HepG2 (cell line): ENCODE measurements around the gene CHMP1A. TPM values are rescaled to one million over a fixed set of nuclear protein-coding genes. Genes with fewer than 3 reads are reported as not detected.

Source experiments
- ELF1 ChIP-seq: sonication (generic); formaldehyde crosslinking; IDR thresholded peaks from 2 replicates; pipeline ENCODE4 v1.4.0; 2020; ENCODE audit warnings: missing genetic modification reagents
- FOXM1 ChIP-seq: sonication (generic); formaldehyde crosslinking; IDR thresholded peaks from 2 replicates; pipeline ENCODE4 v1.5.0; 2020; ENCODE audit warnings: missing genetic modification reagents
- HMG20B ChIP-seq: conservative IDR thresholded peaks from 2 replicates; pipeline ENCODE4 v1.6.1; 2016; ENCODE audit warnings: missing genetic modification reagents, missing compliant biosample characterization
- HOXA3 ChIP-seq: sonication (generic); formaldehyde crosslinking; IDR thresholded peaks from 2 replicates; pipeline ENCODE4 v1.5.0; 2020; ENCODE audit warnings: missing genetic modification reagents
- MEIS2 ChIP-seq: sonication (generic); formaldehyde crosslinking; IDR thresholded peaks from 2 replicates; pipeline ENCODE4 v1.9.0; 2021; ENCODE audit warnings: mild to moderate bottlenecking, missing genetic modification reagents
- RAD51 ChIP-seq: fragments of 450-650 bp; IDR thresholded peaks from 2 replicates; pipeline ENCODE4 v1.6.1; 2016; ENCODE audit warnings: borderline replicate concordance
- TAF1 ChIP-seq: sonication (generic); formaldehyde crosslinking; IDR thresholded peaks from 2 replicates; pipeline ENCODE4 v1.4.0; 2020; ENCODE audit warnings: missing genetic modification reagents
- TCF12 ChIP-seq, 2 experiments: fragments of 450-650 bp in 1 of 2; sonication (generic) in 1 of 2; formaldehyde crosslinking in 1 of 2; IDR thresholded peaks; 2 replicates each; pipeline versions ENCODE4 v1.6.1 to v1.8.0; 2017 to 2022; ENCODE audit warnings: antibody characterized with exemption in 1 of 2, mild to moderate bottlenecking in 1 of 2, missing genetic modification reagents in 1 of 2, moderate library complexity in 1 of 2
- THYN1 ChIP-seq: sonication (generic); formaldehyde crosslinking; IDR thresholded peaks from 2 replicates; pipeline ENCODE4 v1.8.1; 2023; ENCODE audit warnings: low read depth, mild to moderate bottlenecking, moderate library complexity, missing genetic modification reagents, borderline replicate concordance
- XBP1 ChIP-seq: sonication (generic); formaldehyde crosslinking; IDR thresholded peaks from 2 replicates; pipeline ENCODE4 v1.5.0; 2020; ENCODE audit warnings: missing genetic modification reagents
- ZNF20 ChIP-seq: sonication (generic); formaldehyde crosslinking; IDR thresholded peaks from 2 replicates; pipeline ENCODE4 v1.4.0; 2020; ENCODE audit warnings: mild to moderate bottlenecking, moderate library complexity, missing genetic modification reagents
- ZNF543 ChIP-seq: sonication (generic); formaldehyde crosslinking; IDR thresholded peaks from 2 replicates; pipeline ENCODE4 v1.4.0; 2020; ENCODE audit warnings: mild to moderate bottlenecking, missing genetic modification reagents
- ZNF547 ChIP-seq: sonication (generic); formaldehyde crosslinking; IDR thresholded peaks from 2 replicates; pipeline ENCODE4 v1.5.1; 2020; ENCODE audit warnings: mild to moderate bottlenecking, missing genetic modification reagents
- ZNF772 ChIP-seq: sonication (generic); formaldehyde crosslinking; IDR thresholded peaks from 2 replicates; pipeline ENCODE4 v1.5.0; 2020; ENCODE audit warnings: mild to moderate bottlenecking, missing genetic modification reagents
- ZNF839 ChIP-seq: sonication (generic); formaldehyde crosslinking; IDR thresholded peaks from 2 replicates; pipeline ENCODE4 v1.4.0; 2020; ENCODE audit warnings: missing genetic modification reagents, mild to moderate bottlenecking, borderline replicate concordance
- polyA plus RNA-seq, 8 experiments: library from polyadenylated mRNA; depleted of rRNA in 3 of 8; stranded (reverse) in 7 of 8; unstranded in 1 of 8; fragments of >200 nt; fragmentation: Illumina TruSeq in 4 of 8; extraction: Trizol in 4 of 8; gene quantifications; 2 replicates each; pipeline versions ENCODE4 v1.2.1 to v1.2.3, GENCODE V29; 2011 to 2016; ENCODE audit warnings: low read depth in 4 of 8, missing spikeins in 1 of 8, mixed read lengths in 1 of 8; ENCODE audit not compliant: insufficient read depth in 1 of 8
- total RNA-seq, 5 experiments: library from RNA; depleted of rRNA; stranded (reverse); fragments of >200 nt; fragmentation: Illumina TruSeq; extraction: Trizol; gene quantifications; 2 replicates each; pipeline ENCODE4 v1.2.3, GENCODE V29; 2016; ENCODE audit warnings: low read depth in 1 of 5
- TF ChIP-seq, protein P1 (sequence below): sonication (generic); formaldehyde crosslinking; IDR thresholded peaks from 2 replicates; pipeline ENCODE4 v1.9.0; 2021; ENCODE audit warnings: missing genetic modification reagents, borderline replicate concordance
- TF ChIP-seq, protein P2 (sequence below): sonication (generic); formaldehyde crosslinking; IDR thresholded peaks from 2 replicates; pipeline ENCODE4 v1.4.0; 2020; ENCODE audit warnings: missing genetic modification reagents
- TF ChIP-seq, protein P3 (sequence below): fragments of 450-650 bp; IDR thresholded peaks from 2 replicates; pipeline ENCODE4 v1.6.1; 2016
- TF ChIP-seq, protein P4 (sequence below): sonication (generic); formaldehyde crosslinking; IDR thresholded peaks from 2 replicates; pipeline ENCODE4; 2020; ENCODE audit warnings: missing genetic modification reagents, mild to moderate bottlenecking, borderline replicate concordance

Gene CHMP1A
- total and polyA plus RNA-seq, 2 of the 13 experiments (the other 11 are each of a cell fraction or from before 2014, with no cell fraction given): 69.4 to 73.3 TPM

DNA sequence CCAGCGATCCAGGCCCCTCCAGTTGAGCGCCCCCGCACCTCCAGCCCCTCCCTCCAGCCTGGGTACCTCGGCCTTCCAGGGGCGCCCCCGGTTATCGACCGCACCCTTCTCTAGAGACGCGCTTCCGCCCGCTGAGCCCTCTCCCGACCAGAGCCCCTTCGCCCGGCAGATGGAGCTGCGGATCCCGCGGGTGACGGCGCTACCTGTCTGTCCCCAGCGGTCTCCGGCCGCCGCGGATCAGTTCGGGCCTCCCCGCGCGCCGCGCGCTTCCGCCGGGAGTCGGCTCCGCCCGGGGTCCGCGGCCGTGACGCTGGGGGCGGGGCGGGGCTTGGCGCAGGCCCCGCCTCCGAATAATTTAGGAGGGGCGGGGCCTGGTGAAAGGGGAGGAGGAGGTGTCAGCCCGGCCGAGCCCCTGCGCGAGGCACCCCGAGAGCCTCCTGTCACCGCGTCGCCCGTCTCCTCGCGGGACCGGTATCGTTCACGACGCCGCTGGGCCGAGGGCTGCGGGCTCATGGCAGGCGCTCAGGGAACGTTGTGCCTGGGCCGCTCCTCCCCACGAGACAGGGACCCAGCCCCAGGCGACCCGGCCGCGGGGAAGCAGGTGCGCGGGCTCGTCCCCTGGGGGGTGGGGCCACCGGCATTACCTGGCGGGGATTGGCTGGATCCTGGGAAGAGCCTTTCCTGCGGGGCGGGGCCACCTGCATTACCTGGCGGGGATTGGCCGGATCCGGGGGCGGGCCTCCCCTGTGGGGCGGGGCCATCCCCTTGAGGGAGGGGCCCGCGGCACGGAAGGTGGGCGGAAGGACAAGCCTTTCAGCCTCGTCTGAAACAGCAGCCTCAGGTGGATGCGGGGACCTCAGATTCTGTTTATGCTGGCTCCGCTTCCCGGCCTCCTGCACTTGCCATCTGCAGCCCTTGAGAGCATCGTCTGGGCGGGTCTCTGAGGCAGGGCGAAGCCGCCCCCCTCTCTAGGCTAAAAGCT is 44.2 kb upstream of the CHMP1A start, which contains the start of gene SPATA2L (continued):
- TF ChIP-seq, protein P1, sequence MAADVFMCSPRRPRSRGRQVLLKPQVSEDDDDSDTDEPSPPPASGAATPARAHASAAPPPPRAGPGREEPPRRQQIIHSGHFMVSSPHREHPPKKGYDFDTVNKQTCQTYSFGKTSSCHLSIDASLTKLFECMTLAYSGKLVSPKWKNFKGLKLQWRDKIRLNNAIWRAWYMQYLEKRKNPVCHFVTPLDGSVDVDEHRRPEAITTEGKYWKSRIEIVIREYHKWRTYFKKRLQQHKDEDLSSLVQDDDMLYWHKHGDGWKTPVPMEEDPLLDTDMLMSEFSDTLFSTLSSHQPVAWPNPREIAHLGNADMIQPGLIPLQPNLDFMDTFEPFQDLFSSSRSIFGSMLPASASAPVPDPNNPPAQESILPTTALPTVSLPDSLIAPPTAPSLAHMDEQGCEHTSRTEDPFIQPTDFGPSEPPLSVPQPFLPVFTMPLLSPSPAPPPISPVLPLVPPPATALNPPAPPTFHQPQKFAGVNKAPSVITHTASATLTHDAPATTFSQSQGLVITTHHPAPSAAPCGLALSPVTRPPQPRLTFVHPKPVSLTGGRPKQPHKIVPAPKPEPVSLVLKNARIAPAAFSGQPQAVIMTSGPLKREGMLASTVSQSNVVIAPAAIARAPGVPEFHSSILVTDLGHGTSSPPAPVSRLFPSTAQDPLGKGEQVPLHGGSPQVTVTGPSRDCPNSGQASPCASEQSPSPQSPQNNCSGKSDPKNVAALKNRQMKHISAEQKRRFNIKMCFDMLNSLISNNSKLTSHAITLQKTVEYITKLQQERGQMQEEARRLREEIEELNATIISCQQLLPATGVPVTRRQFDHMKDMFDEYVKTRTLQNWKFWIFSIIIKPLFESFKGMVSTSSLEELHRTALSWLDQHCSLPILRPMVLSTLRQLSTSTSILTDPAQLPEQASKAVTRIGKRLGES (CRISPR knock-in tag): no peak
- TF ChIP-seq TAF1 (CRISPR knock-in tag) (peak; percentile 74), ELF1 (CRISPR knock-in tag) (peak; percentile 66), ZNF547 (CRISPR knock-in tag) (peak; percentile 63), HMG20B (CRISPR knock-in tag) (no peak; the same call in 1 of the 2 replicates), MEIS2 (CRISPR knock-in tag) (peak; percentile 84), THYN1 (CRISPR knock-in tag) (no peak), FOXM1 (CRISPR knock-in tag) (no peak), XBP1 (no peak), ZNF772 (no peak), ZNF20 (CRISPR knock-in tag) (no peak), TCF12 (IDR thresholded peaks at IDR 0.05) (no peak), TCF12 (CRISPR knock-in tag; IDR thresholded peaks at IDR 0.05) (peak; percentile 49; the same call in 1 of the 2 replicates), RAD51 (no peak), ZNF543 (CRISPR knock-in tag) (peak; percentile 77; the same call in 1 of the 2 replicates), HOXA3 (CRISPR knock-in tag) (0 out of 2 replicates have a peak, but pooled peaks have one; percentile 28), ZNF839 (CRISPR knock-in tag) (peak; percentile 68; the same call in 1 of the 2 replicates)
- TF ChIP-seq, protein P2, sequence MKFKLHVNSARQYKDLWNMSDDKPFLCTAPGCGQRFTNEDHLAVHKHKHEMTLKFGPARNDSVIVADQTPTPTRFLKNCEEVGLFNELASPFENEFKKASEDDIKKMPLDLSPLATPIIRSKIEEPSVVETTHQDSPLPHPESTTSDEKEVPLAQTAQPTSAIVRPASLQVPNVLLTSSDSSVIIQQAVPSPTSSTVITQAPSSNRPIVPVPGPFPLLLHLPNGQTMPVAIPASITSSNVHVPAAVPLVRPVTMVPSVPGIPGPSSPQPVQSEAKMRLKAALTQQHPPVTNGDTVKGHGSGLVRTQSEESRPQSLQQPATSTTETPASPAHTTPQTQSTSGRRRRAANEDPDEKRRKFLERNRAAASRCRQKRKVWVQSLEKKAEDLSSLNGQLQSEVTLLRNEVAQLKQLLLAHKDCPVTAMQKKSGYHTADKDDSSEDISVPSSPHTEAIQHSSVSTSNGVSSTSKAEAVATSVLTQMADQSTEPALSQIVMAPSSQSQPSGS (CRISPR knock-in tag): 0 out of 2 replicates have a peak, but pooled peaks have one; percentile 7
- TF ChIP-seq, protein P3, sequence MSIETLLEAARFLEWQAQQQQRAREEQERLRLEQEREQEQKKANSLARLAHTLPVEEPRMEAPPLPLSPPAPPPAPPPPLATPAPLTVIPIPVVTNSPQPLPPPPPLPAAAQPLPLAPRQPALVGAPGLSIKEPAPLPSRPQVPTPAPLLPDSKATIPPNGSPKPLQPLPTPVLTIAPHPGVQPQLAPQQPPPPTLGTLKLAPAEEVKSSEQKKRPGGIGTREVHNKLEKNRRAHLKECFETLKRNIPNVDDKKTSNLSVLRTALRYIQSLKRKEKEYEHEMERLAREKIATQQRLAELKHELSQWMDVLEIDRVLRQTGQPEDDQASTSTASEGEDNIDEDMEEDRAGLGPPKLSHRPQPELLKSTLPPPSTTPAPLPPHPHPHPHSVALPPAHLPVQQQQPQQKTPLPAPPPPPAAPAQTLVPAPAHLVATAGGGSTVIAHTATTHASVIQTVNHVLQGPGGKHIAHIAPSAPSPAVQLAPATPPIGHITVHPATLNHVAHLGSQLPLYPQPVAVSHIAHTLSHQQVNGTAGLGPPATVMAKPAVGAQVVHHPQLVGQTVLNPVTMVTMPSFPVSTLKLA: peak; percentile 53; the same call in 1 of the 2 replicates
- TF ChIP-seq, protein P4, sequence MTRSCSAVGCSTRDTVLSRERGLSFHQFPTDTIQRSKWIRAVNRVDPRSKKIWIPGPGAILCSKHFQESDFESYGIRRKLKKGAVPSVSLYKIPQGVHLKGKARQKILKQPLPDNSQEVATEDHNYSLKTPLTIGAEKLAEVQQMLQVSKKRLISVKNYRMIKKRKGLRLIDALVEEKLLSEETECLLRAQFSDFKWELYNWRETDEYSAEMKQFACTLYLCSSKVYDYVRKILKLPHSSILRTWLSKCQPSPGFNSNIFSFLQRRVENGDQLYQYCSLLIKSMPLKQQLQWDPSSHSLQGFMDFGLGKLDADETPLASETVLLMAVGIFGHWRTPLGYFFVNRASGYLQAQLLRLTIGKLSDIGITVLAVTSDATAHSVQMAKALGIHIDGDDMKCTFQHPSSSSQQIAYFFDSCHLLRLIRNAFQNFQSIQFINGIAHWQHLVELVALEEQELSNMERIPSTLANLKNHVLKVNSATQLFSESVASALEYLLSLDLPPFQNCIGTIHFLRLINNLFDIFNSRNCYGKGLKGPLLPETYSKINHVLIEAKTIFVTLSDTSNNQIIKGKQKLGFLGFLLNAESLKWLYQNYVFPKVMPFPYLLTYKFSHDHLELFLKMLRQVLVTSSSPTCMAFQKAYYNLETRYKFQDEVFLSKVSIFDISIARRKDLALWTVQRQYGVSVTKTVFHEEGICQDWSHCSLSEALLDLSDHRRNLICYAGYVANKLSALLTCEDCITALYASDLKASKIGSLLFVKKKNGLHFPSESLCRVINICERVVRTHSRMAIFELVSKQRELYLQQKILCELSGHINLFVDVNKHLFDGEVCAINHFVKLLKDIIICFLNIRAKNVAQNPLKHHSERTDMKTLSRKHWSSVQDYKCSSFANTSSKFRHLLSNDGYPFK (CRISPR knock-in tag): peak; percentile 45; the same call in 1 of the 2 replicates
